Astrocyte of the cerebellum (primary cell): ENCODE results near the gene NAMPT.

Experiments
- DNase-seq: peaks from one replicate; pipeline ENCODE4 v3.0.0-alpha.2; 2011; ENCODE audit warnings: low read depth
- H3K4me3 ChIP-seq: 2 replicates; pipeline ENCODE4 v1.5.1; 2011; ENCODE audit warnings: mild to moderate bottlenecking, low read depth, low read length, moderate library complexity
- in situ Hi-C: cut with HindIII; loops from 2 replicates; pipeline ENCODE4 v1.10.0; 2017; ENCODE audit warnings: low sequenced_read_pairs
- TF ChIP-seq, protein P1 (sequence below): IDR thresholded peaks from 2 replicates; pipeline ENCODE4 v1.5.1; 2012; ENCODE audit warnings: low read length, low read depth, moderate library complexity, mild to moderate bottlenecking; ENCODE audit errors: missing control alignments

Gene NAMPT

DNA sequence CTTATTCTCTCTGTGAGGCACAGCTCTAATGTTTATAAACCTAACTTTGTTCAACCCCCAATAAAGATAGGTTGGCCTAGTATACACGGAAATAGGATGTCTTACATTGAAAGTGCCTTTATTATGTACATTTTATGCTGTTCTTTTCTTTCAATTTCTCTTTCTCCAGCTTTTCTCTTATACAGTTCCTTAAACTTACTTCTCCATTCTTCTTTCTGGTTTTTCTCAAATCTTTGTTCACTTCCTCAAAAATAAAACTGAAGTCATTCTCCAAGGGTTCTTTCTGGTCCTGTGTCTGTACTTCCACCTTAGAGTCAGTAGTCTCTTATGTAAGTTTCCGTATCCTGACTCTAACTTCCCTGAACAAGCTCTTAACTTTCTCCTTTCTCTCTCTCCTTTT lies 29.2 kb upstream of the NAMPT start:
- in situ Hi-C loops: no loop called here
- DNase-seq: no peak
- H3K4me3 ChIP-seq: no peak overlapping the region
- TF ChIP-seq, protein P1, sequence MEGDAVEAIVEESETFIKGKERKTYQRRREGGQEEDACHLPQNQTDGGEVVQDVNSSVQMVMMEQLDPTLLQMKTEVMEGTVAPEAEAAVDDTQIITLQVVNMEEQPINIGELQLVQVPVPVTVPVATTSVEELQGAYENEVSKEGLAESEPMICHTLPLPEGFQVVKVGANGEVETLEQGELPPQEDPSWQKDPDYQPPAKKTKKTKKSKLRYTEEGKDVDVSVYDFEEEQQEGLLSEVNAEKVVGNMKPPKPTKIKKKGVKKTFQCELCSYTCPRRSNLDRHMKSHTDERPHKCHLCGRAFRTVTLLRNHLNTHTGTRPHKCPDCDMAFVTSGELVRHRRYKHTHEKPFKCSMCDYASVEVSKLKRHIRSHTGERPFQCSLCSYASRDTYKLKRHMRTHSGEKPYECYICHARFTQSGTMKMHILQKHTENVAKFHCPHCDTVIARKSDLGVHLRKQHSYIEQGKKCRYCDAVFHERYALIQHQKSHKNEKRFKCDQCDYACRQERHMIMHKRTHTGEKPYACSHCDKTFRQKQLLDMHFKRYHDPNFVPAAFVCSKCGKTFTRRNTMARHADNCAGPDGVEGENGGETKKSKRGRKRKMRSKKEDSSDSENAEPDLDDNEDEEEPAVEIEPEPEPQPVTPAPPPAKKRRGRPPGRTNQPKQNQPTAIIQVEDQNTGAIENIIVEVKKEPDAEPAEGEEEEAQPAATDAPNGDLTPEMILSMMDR: no peak

DNA sequence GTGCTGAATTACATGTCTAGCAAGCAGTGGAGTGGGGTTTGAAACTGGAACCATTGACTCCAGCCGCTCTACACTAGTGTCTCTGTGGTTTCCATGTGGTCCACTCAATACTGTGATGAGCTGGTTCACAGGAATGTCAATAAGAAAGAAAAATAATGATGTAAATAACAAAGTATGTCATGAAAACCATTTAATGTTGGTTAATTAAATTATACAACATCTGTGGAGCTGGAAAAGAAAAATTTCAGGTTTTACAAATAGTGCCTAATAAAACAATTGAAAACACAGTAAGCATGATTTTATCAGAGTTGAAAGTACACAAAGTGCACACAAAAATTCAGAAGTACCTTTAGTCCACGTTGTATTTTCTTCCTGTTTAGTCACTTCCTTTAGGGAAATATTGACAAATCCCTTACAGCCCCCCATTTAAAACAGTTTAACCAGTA lies 28.7 kb upstream of the NAMPT start:
- in situ Hi-C loops: no loop called here
- H3K4me3 ChIP-seq: no peak overlapping the region
- TF ChIP-seq, protein P1: no peak
- peak; percentile 60 for DNase-seq

DNA sequence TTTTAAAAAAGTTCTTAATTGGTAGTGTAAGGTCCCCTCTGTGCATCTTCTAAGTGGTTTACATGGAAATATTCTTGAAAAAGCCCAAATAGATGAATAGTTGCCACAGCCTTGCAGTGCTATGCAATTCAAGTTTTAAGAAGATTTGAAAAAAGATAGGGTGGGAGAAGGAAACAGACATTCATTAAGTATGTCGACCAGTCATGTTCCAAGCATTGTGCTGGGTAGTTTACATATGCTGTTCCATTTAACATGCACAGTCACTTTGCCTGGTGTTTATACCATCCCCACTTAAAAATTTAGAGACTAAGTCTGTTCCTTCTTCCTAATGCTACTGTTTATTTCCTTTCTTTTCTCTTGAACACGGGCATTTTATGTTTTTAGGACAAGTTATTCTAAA lies 28.1 kb upstream of the NAMPT start:
- in situ Hi-C loops: no loop called here
- TF ChIP-seq, protein P1: no peak
- no peak for DNase-seq
- H3K4me3 ChIP-seq: no peak overlapping the region

DNA sequence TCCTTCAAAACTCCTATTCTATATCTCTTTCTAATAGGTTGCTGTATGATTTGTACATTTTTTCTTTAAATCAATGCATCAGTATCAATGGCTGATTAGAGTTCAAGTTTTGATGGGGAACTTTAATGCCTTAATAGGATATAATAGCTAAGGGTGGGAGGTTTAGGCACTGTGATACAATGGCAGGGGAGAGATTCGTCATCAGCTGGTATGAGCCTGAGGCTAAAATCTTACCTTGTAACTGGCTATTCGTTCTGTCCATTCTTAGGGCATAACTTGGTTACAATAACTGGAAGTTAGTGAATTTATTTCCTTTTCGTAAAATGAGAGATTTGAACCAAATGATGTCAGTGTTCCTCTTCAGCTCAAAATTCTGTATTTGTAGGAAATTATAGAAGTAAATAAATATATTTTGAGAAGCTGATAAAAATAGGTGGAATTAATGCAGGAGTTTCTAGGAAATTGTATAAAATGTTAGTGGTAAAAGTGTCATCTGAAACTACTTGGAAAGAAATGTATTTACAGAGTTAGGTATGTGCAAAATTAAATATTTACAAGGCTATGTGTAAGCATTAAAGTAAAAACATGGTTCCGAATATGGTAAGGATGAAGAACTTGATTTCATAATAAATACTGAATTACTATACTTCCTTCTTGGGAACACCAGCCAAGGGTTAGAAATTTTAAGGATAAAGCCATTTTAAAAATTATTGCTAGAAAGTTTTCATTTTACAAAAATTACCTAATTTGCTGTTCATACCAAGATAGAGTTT lies 27.5 kb upstream of the NAMPT start:
- TF ChIP-seq, protein P1: no peak
- no peak overlapping the region for H3K4me3 ChIP-seq
- no peak for DNase-seq
- in situ Hi-C loops: no loop called here

DNA sequence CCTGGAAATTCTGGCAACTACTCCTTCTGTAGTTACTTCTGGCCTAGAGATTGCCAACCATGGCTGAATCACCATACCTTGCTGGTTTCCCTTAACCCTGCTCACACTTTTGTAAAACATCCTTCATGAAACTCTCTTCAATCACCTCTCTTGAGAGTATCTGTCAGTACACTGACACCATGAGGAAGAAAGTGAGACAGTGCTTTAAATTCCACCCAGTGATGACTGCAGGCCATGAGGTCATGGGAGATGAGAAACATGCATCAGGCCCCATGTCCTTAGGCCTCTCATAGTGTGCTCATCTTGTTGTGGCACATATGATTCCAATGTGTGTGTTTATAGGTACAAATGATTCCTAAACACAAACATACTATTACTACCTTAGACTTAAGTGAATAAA lies 24.6 kb upstream of the NAMPT start:
- TF ChIP-seq, protein P1: no peak
- no peak overlapping the region for H3K4me3 ChIP-seq
- no peak for DNase-seq
- in situ Hi-C loops: no loop called here

DNA sequence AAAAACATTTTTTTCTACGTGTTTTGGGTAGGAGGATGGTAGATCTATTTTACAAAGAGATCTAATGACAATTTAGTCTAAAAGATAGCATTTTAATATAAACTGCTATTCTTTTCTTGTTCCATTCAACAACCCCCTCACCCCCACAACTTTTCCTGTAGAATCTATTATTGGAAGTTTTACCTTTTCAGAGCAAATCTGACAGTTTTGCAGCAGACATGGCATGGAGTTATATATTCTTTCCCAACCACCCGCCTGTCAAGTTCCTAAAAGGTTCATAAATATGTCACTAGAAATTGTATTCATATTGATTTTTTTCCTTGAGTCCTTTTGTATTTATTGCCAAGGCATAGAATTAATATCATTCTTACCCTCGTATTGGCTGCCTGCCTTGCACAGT lies 21.5 kb upstream of the NAMPT start:
- in situ Hi-C loops: no loop called here
- TF ChIP-seq, protein P1: no peak
- no peak for DNase-seq
- H3K4me3 ChIP-seq: no peak overlapping the region
